Measurements from ENCODE around the gene NT5M.

GRCh38 chr17:17395246-17395802 is 92.2 kb downstream of the NT5M start:
- no peak for TF ChIP-seq POLR2AphosphoS5 (IDR thresholded peaks at IDR 0.05; ENCODE audit: low read depth, low read length)
- no peak for TF ChIP-seq POLR2A (IDR thresholded peaks at IDR 0.05; ENCODE audit: low read depth, low read length)
